Measurements from ENCODE around the gene CTDSPL. TPM values are rescaled to one million over a fixed set of nuclear protein-coding genes. Genes with fewer than 3 reads are reported as not detected.

CTDSPL gene
- total and polyA plus RNA-seq, 2 experiments from 2014 or later: 29.2 to 33.7 TPM

- peaks cover 4% of the 10 kb centered on the region for H3K79me2 ChIP-seq
- no peaks in the 10 kb centered on the region for H3K9me2 ChIP-seq (replicated peaks; ENCODE audit: insufficient read depth)
- peak overlapping the region; percentile 0 for H3K4me2 ChIP-seq
- TF ChIP-seq EZH2 (IDR thresholded peaks at IDR 0.05; ENCODE audit: borderline replicate concordance) (no peak), EZH2phosphoT487 (IDR thresholded peaks at IDR 0.05; ENCODE audit: low read depth, severe bottlenecking, unreplicated experiment) (no peak), CTCF (IDR thresholded peaks at IDR 0.05; ENCODE audit: poor library complexity) (no peak)
- no peaks in the 10 kb centered on the region for H3K36me3 ChIP-seq (replicated peaks; ENCODE audit: insufficient read depth, low read depth)
- H3K27ac ChIP-seq: peak overlapping the region; percentile 87
- peak; percentile 30 for DNase-seq (ENCODE audit: low spot score)
- peak overlapping the region; percentile 5 for H2AFZ ChIP-seq
- no peaks in the 10 kb centered on the region for H3K9me3 ChIP-seq (ENCODE audit: low read depth)
- no peaks in the 10 kb centered on the region for H3K27me3 ChIP-seq
- WGBS (ENCODE audit: low lambda C conversion rate, missing lambda C conversion rate): 49% methylated on average over 5 of the region's 5 CpGs
- H3K4me1 ChIP-seq (ENCODE audit: insufficient read depth): peaks cover 28% of the 10 kb centered on the region
- H3K4me3 ChIP-seq: no peak overlapping the region
- H4K20me1 ChIP-seq (ENCODE audit: insufficient read depth, poor library complexity, severe bottlenecking): no peaks in the 10 kb centered on the region
Measured at GRCh38 chr3:37963016-37963415, 101.3 kb downstream of the CTDSPL start.

GRCh38 chr3:37963635-37964034, 102.0 kb downstream of the CTDSPL start:
- TF ChIP-seq CTCF (IDR thresholded peaks at IDR 0.05; ENCODE audit: poor library complexity) (no peak), EZH2 (IDR thresholded peaks at IDR 0.05; ENCODE audit: borderline replicate concordance) (no peak), EZH2phosphoT487 (IDR thresholded peaks at IDR 0.05; ENCODE audit: low read depth, severe bottlenecking, unreplicated experiment) (no peak)
- Histone ChIP-seq H3K9me2 (replicated peaks; ENCODE audit: insufficient read depth) (no peaks in the 10 kb centered on the region), H3K4me2 (peak overlapping the region; percentile 0), H3K4me1 (ENCODE audit: insufficient read depth) (peaks cover 28% of the 10 kb centered on the region), H3K9me3 (ENCODE audit: low read depth) (no peaks in the 10 kb centered on the region), H3K79me2 (peaks cover 4% of the 10 kb centered on the region), H3K36me3 (replicated peaks; ENCODE audit: insufficient read depth, low read depth) (no peaks in the 10 kb centered on the region), H3K27me3 (no peaks in the 10 kb centered on the region), H2AFZ (no peak overlapping the region), H3K4me3 (no peak overlapping the region), H3K27ac (peak overlapping the region; percentile 87), H4K20me1 (ENCODE audit: insufficient read depth, poor library complexity, severe bottlenecking) (no peaks in the 10 kb centered on the region)
- DNase-seq (ENCODE audit: low spot score): no peak
- WGBS (ENCODE audit: low lambda C conversion rate, missing lambda C conversion rate): 71% methylated on average over 3 of the region's 3 CpGs

GRCh38 chr3:37964146-37964545, 102.5 kb downstream of the CTDSPL start:
- peaks cover 4% of the 10 kb centered on the region for H3K79me2 ChIP-seq
- no peak for DNase-seq (ENCODE audit: low spot score)
- TF ChIP-seq EZH2 (IDR thresholded peaks at IDR 0.05; ENCODE audit: borderline replicate concordance) (no peak), CTCF (IDR thresholded peaks at IDR 0.05; ENCODE audit: poor library complexity) (no peak), EZH2phosphoT487 (IDR thresholded peaks at IDR 0.05; ENCODE audit: low read depth, severe bottlenecking, unreplicated experiment) (no peak)
- peaks cover 28% of the 10 kb centered on the region for H3K4me1 ChIP-seq (ENCODE audit: insufficient read depth)
- H3K9me2 ChIP-seq (replicated peaks; ENCODE audit: insufficient read depth): no peaks in the 10 kb centered on the region
- H3K4me2 ChIP-seq: peak overlapping the region; percentile 55
- H3K27me3 ChIP-seq: no peaks in the 10 kb centered on the region
- WGBS (ENCODE audit: low lambda C conversion rate, missing lambda C conversion rate): 79% methylated on average over 3 of the region's 3 CpGs
- no peak overlapping the region for H3K4me3 ChIP-seq
- H4K20me1 ChIP-seq (ENCODE audit: insufficient read depth, poor library complexity, severe bottlenecking): no peaks in the 10 kb centered on the region
- no peak overlapping the region for H2AFZ ChIP-seq
- H3K9me3 ChIP-seq (ENCODE audit: low read depth): no peaks in the 10 kb centered on the region
- H3K27ac ChIP-seq: peak overlapping the region; percentile 87
- H3K36me3 ChIP-seq (replicated peaks; ENCODE audit: insufficient read depth, low read depth): no peaks in the 10 kb centered on the region

- Histone ChIP-seq H2AFZ (no peak overlapping the region), H3K27me3 (no peaks in the 10 kb centered on the region), H3K9me3 (ENCODE audit: low read depth) (no peaks in the 10 kb centered on the region), H3K27ac (peak overlapping the region; percentile 87), H3K9me2 (replicated peaks; ENCODE audit: insufficient read depth) (no peaks in the 10 kb centered on the region), H4K20me1 (ENCODE audit: insufficient read depth, poor library complexity, severe bottlenecking) (no peaks in the 10 kb centered on the region), H3K4me1 (ENCODE audit: insufficient read depth) (peaks cover 28% of the 10 kb centered on the region), H3K36me3 (replicated peaks; ENCODE audit: insufficient read depth, low read depth) (no peaks in the 10 kb centered on the region), H3K4me2 (peak overlapping the region; percentile 55), H3K4me3 (no peak overlapping the region), H3K79me2 (peaks cover 4% of the 10 kb centered on the region)
- TF ChIP-seq CTCF (IDR thresholded peaks at IDR 0.05; ENCODE audit: poor library complexity) (no peak), EZH2 (IDR thresholded peaks at IDR 0.05; ENCODE audit: borderline replicate concordance) (no peak), EZH2phosphoT487 (IDR thresholded peaks at IDR 0.05; ENCODE audit: low read depth, severe bottlenecking, unreplicated experiment) (no peak)
- 44% methylated on average over 1 of the region's 1 CpG for WGBS (ENCODE audit: low lambda C conversion rate, missing lambda C conversion rate)
- DNase-seq (ENCODE audit: low spot score): no peak
Measured at GRCh38 chr3:37964716-37965115, 103.0 kb downstream of the CTDSPL start.
